ENCODE data around the gene OR9Q1.
"Not testable (repeated sequence)": the region's sequence is repeated elsewhere in the genome, so short reads cannot be mapped to it uniquely, and the experiment has no call there.

OR9Q1 gene

DNA sequence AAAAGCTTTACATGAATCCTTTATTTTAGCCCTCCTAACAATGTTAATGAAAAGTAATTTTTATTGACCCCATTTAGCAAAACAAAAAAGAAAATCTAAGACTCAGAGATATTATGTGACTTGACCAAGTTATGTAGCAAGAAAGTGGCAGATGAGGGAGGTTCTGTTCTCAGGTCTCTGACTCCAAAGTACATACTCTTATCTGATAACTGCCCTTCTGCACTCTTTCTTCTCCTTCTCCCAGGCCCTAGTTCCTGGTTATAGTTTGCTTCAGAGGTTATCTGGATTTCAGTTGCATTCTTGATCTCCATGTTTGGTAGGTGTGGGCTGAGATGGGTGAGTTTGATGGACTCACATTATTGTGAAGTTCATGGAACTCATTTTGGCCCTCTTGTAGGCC, 169.7 kb downstream of the OR9Q1 start:
- no peak overlapping the region for H3K27ac ChIP-seq
- TF ChIP-seq, protein P1, sequence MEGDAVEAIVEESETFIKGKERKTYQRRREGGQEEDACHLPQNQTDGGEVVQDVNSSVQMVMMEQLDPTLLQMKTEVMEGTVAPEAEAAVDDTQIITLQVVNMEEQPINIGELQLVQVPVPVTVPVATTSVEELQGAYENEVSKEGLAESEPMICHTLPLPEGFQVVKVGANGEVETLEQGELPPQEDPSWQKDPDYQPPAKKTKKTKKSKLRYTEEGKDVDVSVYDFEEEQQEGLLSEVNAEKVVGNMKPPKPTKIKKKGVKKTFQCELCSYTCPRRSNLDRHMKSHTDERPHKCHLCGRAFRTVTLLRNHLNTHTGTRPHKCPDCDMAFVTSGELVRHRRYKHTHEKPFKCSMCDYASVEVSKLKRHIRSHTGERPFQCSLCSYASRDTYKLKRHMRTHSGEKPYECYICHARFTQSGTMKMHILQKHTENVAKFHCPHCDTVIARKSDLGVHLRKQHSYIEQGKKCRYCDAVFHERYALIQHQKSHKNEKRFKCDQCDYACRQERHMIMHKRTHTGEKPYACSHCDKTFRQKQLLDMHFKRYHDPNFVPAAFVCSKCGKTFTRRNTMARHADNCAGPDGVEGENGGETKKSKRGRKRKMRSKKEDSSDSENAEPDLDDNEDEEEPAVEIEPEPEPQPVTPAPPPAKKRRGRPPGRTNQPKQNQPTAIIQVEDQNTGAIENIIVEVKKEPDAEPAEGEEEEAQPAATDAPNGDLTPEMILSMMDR (conservative IDR thresholded peaks at IDR 0.05) = no peak
- no peak for TF ChIP-seq ZFX (IDR thresholded peaks at IDR 0.05)

DNA sequence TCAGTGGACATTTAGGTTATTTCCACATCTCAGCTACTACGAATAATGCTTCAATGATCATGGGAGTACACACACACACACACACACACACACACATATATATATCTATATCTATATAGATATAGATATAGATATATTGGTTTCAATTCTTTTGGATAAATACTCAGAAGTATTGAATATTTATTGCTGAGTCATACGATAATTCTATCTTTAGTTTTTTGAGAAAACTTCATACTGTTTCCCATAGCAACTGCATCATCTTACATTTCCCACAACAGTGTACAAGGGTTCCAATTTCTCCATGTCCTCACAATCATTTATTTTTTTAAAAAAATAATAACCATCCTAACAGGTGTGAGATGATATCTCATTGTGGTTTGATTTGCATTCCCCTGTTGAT, 172.3 kb downstream of the OR9Q1 start:
- H3K27ac ChIP-seq = no peak overlapping the region
- TF ChIP-seq ZFX (IDR thresholded peaks at IDR 0.05) = no peak
- TF ChIP-seq, protein P1 (conservative IDR thresholded peaks at IDR 0.05) = no peak

DNA sequence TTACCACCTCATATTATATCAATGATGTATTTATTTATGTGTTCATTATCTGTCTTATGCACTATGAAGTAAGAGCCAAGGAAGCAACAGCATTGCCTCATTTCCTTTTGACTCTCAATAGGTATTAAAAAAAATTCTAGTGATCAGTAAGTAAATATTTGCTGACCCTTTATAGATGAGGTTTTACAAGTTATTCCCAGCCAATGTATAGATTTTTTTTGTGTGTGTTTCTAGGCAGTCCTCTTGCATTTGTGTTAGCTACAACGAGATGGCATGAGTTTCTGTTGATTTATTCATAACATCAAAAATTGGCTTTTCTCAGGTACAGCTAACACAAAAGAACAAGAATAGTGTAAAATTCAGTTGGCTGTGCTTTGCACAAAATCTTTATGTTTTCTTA, 175.6 kb downstream of the OR9Q1 start:
- no peak overlapping the region for H3K27ac ChIP-seq
- no peak for TF ChIP-seq ZFX (IDR thresholded peaks at IDR 0.05)
- TF ChIP-seq, protein P1 (conservative IDR thresholded peaks at IDR 0.05) = no peak

DNA sequence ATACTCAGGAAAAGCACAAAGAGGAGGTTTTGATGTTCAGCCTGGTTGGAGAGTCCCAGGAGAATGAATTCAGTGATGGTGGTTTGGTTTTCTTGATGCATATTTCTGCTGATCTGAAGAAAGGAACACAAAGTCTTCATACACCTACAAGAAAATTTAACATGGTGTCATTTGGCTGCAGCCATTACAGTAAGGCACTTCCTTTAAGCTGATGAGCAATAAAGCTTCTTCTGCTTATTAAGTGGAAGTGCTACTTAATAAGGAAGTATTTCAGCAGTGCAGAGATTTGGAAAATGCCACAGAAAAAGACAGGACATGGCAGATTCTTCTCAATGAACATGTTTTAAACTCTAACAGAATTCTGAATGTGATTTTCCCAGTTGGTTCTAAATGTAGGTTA, 180.4 kb downstream of the OR9Q1 start, which contains the start of gene OR1S2:
Gene OR1S2, minus strand, starts transcription at position 101 of the 400 bp plus-strand sequence. Its CDS starts 0 bp downstream, at position 101.
- no peak within 1 kb of the TSS for H3K27ac ChIP-seq
- TF ChIP-seq, protein P1 (conservative IDR thresholded peaks at IDR 0.05) = no peak
- TF ChIP-seq ZFX (IDR thresholded peaks at IDR 0.05) = no peak

DNA sequence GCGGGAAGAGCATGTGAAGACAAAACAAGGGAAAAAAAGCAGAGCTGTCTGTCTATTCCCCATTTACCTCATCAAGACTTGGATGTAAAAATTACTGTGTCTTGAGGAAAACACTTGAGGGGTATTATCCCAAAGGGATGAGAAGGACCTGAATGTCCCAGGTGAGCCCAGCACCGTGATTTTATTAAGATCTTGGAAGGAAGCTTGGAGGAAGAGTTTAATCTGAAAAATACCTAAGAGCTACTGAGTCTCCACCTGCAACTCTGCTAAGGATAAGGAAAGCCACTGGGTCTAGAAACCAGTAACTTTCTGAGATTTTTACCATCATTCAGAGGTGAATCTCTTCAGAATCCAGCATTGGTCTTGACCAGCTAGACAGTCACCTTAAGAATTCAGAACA, 188.7 kb downstream of the OR9Q1 start, which contains the start of gene OR1S1:
Gene OR1S1, plus strand, starts transcription at position 301 of the 400 bp plus-strand sequence.
- not testable (repeated sequence) for H3K27ac ChIP-seq

DNA sequence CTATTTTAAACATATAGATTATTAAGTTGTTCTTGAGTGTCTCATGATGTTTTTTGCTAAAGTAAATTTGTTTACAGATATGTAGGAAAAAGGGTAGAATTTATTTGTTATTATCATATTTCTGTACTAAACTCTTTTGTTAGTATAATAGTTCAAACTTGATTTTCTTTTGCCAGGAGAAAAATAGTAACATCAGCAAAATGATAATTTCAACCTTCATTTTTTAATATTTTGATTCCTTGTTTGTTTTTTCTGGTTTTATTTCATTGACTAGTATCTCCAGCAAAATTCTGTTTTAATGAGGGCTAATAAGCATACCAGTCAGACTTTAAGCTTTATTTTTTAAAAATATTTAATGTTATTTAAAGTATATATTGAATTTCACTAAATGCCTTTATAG, 192.8 kb downstream of the OR9Q1 start:
- H3K27ac ChIP-seq = no peak overlapping the region
- TF ChIP-seq, protein P1 (conservative IDR thresholded peaks at IDR 0.05) = no peak
- no peak for TF ChIP-seq ZFX (IDR thresholded peaks at IDR 0.05)

DNA sequence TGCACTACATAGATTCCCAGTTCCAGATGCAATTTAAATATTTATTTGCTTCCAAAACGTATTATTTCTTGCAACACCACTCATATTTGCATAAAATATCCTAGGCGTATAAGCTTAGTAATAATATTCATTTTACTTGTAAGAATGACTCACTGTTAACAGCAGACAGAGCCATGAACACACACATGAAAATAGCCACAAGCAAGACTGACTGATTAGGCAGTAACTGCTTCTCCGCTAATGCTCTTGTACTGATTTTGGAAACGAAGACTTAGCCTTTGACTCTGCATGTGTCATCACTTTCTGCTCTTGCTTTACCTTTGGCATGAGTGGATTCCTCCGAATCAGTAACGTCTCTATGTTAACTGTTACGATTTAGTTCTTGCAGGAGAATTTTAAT, 199.0 kb downstream of the OR9Q1 start:
- H3K27ac ChIP-seq = no peak overlapping the region
- no peak for TF ChIP-seq ZFX (IDR thresholded peaks at IDR 0.05)
- TF ChIP-seq, protein P1 (conservative IDR thresholded peaks at IDR 0.05) = no peak

DNA sequence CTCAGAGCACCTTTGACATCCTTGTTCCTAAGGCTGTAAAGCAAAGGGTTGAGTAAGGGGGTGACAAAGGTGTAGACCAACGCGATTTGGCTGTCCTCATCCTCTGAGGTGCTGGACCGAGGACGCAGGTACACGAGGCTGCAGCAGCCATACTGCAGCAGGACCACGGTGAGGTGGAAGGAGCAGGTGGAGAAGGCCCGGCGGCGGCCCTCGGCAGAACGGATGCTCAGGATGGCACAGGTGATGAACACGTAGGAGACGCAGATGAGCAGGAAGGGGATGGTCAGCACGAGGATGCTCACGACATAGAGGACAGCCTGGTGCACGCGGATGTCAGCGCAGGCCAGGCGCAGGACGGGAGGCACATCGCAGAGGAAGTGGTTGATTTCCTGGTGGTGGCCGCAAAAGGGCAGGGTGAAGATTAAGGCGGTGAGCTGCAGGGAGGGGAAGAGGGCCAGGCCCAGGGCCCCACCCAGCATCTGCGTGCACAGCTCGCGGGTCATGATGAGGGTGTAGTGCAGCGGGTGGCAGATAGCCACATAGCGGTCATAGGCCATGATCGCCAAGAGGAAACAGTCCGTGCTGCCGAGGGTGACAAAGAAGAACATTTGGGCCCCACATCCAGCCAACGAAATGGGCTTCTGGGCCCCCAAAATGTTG, 204.4 kb downstream of the OR9Q1 start:
- no peak overlapping the region for H3K27ac ChIP-seq
- no peak for TF ChIP-seq ZFX (IDR thresholded peaks at IDR 0.05)
- TF ChIP-seq, protein P1 (conservative IDR thresholded peaks at IDR 0.05) = no peak

All from C4-2B (cell line).